SK-N-SH (cell line): ENCODE results near the gene PRPS1. TPM values are rescaled to one million over a fixed set of nuclear protein-coding genes. Genes with fewer than 3 reads are reported as not detected.

ENCODE experiments used
- CTCF ChIA-PET: fragments of 300-600, 350-600 bp; formaldehyde crosslinking; extraction: SDS; loops from one replicate; lab custom pipeline; 2021; lab: Yijun Ruan, JAX
- POLR2A ChIA-PET: fragments of 350-600 bp; sonication (Branson Sonifier 250); formaldehyde crosslinking; extraction: SDS; loops from one replicate; lab custom pipeline; 2020; ENCODE audit warnings: antibody characterized with exemption, inconsistent platforms; lab: Yijun Ruan, JAX
- DNase-seq: peaks from one replicate; pipeline ENCODE4 v3.0.0; 2012
- H2AFZ ChIP-seq: fragments of 200-600 bp; sonication (generic); 2 replicates; pipeline ENCODE4 v1.8.1; 2016; ENCODE audit warnings: antibody characterized with exemption, mild to moderate bottlenecking, low read depth
- H3F3A ChIP-seq: fragments of 200-600 bp; sonication (generic); replicated peaks from 2 replicates; pipeline ENCODE3; 2016; ENCODE audit warnings: antibody characterized with exemption, mild to moderate bottlenecking; ENCODE audit not compliant: insufficient read depth
- H3K27ac ChIP-seq, 2 experiments: fragments of 200-500 bp in 1 of 2; fragments of 200-600 bp in 1 of 2; sonication (Bioruptor generic) in 1 of 2; sonication (generic), shearing (Covaris generic) in 1 of 2; 2 replicates each; pipeline versions ENCODE4 v1.5.1 to v1.6.1; 2014 to 2016; ENCODE audit warnings: low read depth in 2 of 2, inconsistent platforms in 1 of 2, low read length in 1 of 2, mild to moderate bottlenecking in 1 of 2, mixed read lengths in 1 of 2
- H3K27me3 ChIP-seq: fragments of 200-600 bp; sonication (generic), shearing (Covaris generic); 2 replicates; pipeline ENCODE4 v1.6.1; 2016; ENCODE audit warnings: mixed run types; ENCODE audit not compliant: insufficient read depth
- H3K36me3 ChIP-seq, 2 experiments: fragments of 200-500 bp in 1 of 2; fragments of 200-600 bp in 1 of 2; sonication (Bioruptor generic) in 1 of 2; sonication (generic) in 1 of 2; replicated peaks in 1 of 2; 2 replicates each; pipeline versions ENCODE3 to v1.5.1; 2014 to 2016; ENCODE audit warnings: low read length in 1 of 2, mild to moderate bottlenecking in 1 of 2; ENCODE audit not compliant: insufficient read depth in 2 of 2, control insufficient read depth in 1 of 2
- H3K4me1 ChIP-seq, 2 experiments: fragments of 200-500 bp in 1 of 2; fragments of 200-600 bp in 1 of 2; sonication (Bioruptor generic) in 1 of 2; sonication (generic), shearing (Covaris generic) in 1 of 2; 2 replicates each; pipeline versions ENCODE4 v1.5.1 to v1.6.1; 2014 to 2016; ENCODE audit warnings: low read depth in 1 of 2, low read length in 1 of 2, mixed run types in 1 of 2; ENCODE audit not compliant: insufficient read depth in 2 of 2, control insufficient read depth in 1 of 2
- H3K4me2 ChIP-seq: fragments of 200-600 bp; sonication (generic), shearing (Covaris generic); 2 replicates; pipeline ENCODE4 v1.6.1; 2017; ENCODE audit warnings: mixed run types
- H3K4me3 ChIP-seq, 2 experiments: fragments of 200-500 bp in 1 of 2; fragments of 200-600 bp in 1 of 2; sonication (Bioruptor generic) in 1 of 2; sonication (generic), shearing (Covaris generic) in 1 of 2; 2 replicates each; pipeline versions ENCODE4 v1.5.1 to v1.8.1; 2014 to 2016; ENCODE audit warnings: low read depth in 2 of 2, inconsistent platforms in 1 of 2, low read length in 1 of 2, mild to moderate bottlenecking in 1 of 2, mixed read lengths in 1 of 2, moderate library complexity in 1 of 2
- H3K79me2 ChIP-seq: fragments of 200-600 bp; sonication (generic); 2 replicates; pipeline ENCODE4 v1.8.1; 2017; ENCODE audit warnings: mild to moderate bottlenecking; ENCODE audit not compliant: insufficient read depth
- H3K9ac ChIP-seq: fragments of 200-600 bp; sonication (generic); 2 replicates; pipeline ENCODE4 v1.6.1; 2017; ENCODE audit warnings: mixed run types
- H3K9me2 ChIP-seq: fragments of 200-600 bp; sonication (generic); 2 replicates; pipeline ENCODE4 v1.6.1; 2017; ENCODE audit warnings: mixed run types
- H3K9me3 ChIP-seq: fragments of 200-600 bp; sonication (generic); 2 replicates; pipeline ENCODE4 v1.6.1; 2017; ENCODE audit warnings: mixed run types, mild to moderate bottlenecking, moderate library complexity
- H4K20me1 ChIP-seq: fragments of 200-600 bp; sonication (generic); 2 replicates; pipeline ENCODE4 v1.6.1; 2017; ENCODE audit warnings: mild to moderate bottlenecking, mixed run types; ENCODE audit not compliant: insufficient read depth
- GABPA ChIP-seq: IDR thresholded peaks from 2 replicates; pipeline ENCODE4 v1.4.0; 2012; ENCODE audit warnings: low read depth, mild to moderate bottlenecking
- MEF2A ChIP-seq: IDR thresholded peaks from 2 replicates; pipeline ENCODE4 v1.4.0; 2012; ENCODE audit warnings: low read depth, borderline replicate concordance
- NRF1 ChIP-seq: IDR thresholded peaks from 2 replicates; pipeline ENCODE4 v1.6.1; 2012; ENCODE audit warnings: low read depth, mild to moderate bottlenecking, low read length
- RFX5 ChIP-seq: IDR thresholded peaks from 2 replicates; pipeline ENCODE4 v1.6.1; 2012; ENCODE audit warnings: mild to moderate bottlenecking, improper control_type of control experiment, low read length
- SMC3 ChIP-seq: IDR thresholded peaks from 2 replicates; pipeline ENCODE4 v1.6.1; 2012; ENCODE audit warnings: low read depth, low read length, improper control_type of control experiment
- USF1 ChIP-seq: IDR thresholded peaks from 2 replicates; pipeline ENCODE4 v1.4.0; 2012; ENCODE audit warnings: low read depth, borderline replicate concordance
- USF2 ChIP-seq: fragments of 150-350 bp; IDR thresholded peaks from 2 replicates; pipeline ENCODE4 v1.6.1; 2017; ENCODE audit warnings: antibody characterized with exemption, low read length, low read depth, borderline replicate concordance
- WGBS: methylation state at CpG from one replicate; pipeline ENCODE4 v1.1.6; 2017; ENCODE audit warnings: low lambda C conversion rate; 5-methylcytosine and 5-hydroxymethylcytosine counted together
- polyA plus RNA-seq, 3 experiments: library from polyadenylated mRNA; depleted of rRNA; stranded (reverse); fragments of >200 nt; gene quantifications; 2 replicates each; pipeline ENCODE4 v1.2.3, GENCODE V29; 2012
- TF ChIP-seq, protein P1 (sequence below): fragments of 200-600 bp; sonication (generic); IDR thresholded peaks from 2 replicates; pipeline ENCODE4 v1.6.1; 2017; ENCODE audit warnings: antibody characterized with exemption, mild to moderate bottlenecking, moderate library complexity

Gene PRPS1
- polyA plus RNA-seq, 1 of the 3 experiments (the other 2 are of a cell fraction) = 42.3 TPM

- Histone ChIP-seq H3K79me2 (no peaks in the 10 kb centered on the region), H3K4me2 (no peak overlapping the region), H3K27ac (no peak overlapping the region), H3K4me1 (no peaks in the 10 kb centered on the region), H3K27me3 (peaks cover 15% of the 10 kb centered on the region; the same call in 1 of the 2 replicates), H3F3A (no peaks in the 10 kb centered on the region), H2AFZ (no peak overlapping the region), H3K4me3 (no peak overlapping the region), H3K9me2 (no peaks in the 10 kb centered on the region), H3K9ac (no peak overlapping the region), H4K20me1 (no peaks in the 10 kb centered on the region), H3K9me3 (no peaks in the 10 kb centered on the region), H3K36me3 (no peaks in the 10 kb centered on the region)
- CTCF ChIA-PET = no interaction called here
- no peak for DNase-seq
- TF ChIP-seq NRF1 (no peak), USF2 (no peak), MEF2A (no peak)
- TF ChIP-seq, protein P1, sequence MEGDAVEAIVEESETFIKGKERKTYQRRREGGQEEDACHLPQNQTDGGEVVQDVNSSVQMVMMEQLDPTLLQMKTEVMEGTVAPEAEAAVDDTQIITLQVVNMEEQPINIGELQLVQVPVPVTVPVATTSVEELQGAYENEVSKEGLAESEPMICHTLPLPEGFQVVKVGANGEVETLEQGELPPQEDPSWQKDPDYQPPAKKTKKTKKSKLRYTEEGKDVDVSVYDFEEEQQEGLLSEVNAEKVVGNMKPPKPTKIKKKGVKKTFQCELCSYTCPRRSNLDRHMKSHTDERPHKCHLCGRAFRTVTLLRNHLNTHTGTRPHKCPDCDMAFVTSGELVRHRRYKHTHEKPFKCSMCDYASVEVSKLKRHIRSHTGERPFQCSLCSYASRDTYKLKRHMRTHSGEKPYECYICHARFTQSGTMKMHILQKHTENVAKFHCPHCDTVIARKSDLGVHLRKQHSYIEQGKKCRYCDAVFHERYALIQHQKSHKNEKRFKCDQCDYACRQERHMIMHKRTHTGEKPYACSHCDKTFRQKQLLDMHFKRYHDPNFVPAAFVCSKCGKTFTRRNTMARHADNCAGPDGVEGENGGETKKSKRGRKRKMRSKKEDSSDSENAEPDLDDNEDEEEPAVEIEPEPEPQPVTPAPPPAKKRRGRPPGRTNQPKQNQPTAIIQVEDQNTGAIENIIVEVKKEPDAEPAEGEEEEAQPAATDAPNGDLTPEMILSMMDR = no peak
- WGBS = 24% methylated on average over 7 of the region's 7 CpGs
- POLR2A ChIA-PET = no interaction called here
Measured at GRCh38 chrX:107619885-107620322, 8.4 kb upstream of the PRPS1 start.

- no peaks in the 10 kb centered on the region for H3K9me2 ChIP-seq
- WGBS = 65% methylated on average over 2 of the region's 2 CpGs
- ChIA-PET CTCF (no interaction called here), POLR2A (no interaction called here)
- no peaks in the 10 kb centered on the region for H3K4me1 ChIP-seq
- H3K9me3 ChIP-seq = no peaks in the 10 kb centered on the region
- no peak overlapping the region for H3K27ac ChIP-seq
- H3F3A ChIP-seq = no peaks in the 10 kb centered on the region
- TF ChIP-seq RFX5 (no peak), SMC3 (no peak), GABPA (no peak), USF1 (no peak)
- H2AFZ ChIP-seq = no peak overlapping the region
- peaks cover 3% of the 10 kb centered on the region; the same call in 1 of the 2 replicates for H4K20me1 ChIP-seq
- peaks cover 14% of the 10 kb centered on the region; the same call in 1 of the 2 replicates for H3K27me3 ChIP-seq
- peaks cover 16% of the 10 kb centered on the region; the same call in 1 of the 2 replicates for H3K79me2 ChIP-seq
- no peak overlapping the region for H3K4me2 ChIP-seq
- H3K4me3 ChIP-seq = no peak overlapping the region
- DNase-seq = no peak
- no peak overlapping the region for H3K9ac ChIP-seq
- no peaks in the 10 kb centered on the region for H3K36me3 ChIP-seq
Measured at GRCh38 chrX:107624893-107625292, 3.4 kb upstream of the PRPS1 start.
